Measurements from ENCODE around the gene SLC28A2.

Gene SLC28A2

DNA sequence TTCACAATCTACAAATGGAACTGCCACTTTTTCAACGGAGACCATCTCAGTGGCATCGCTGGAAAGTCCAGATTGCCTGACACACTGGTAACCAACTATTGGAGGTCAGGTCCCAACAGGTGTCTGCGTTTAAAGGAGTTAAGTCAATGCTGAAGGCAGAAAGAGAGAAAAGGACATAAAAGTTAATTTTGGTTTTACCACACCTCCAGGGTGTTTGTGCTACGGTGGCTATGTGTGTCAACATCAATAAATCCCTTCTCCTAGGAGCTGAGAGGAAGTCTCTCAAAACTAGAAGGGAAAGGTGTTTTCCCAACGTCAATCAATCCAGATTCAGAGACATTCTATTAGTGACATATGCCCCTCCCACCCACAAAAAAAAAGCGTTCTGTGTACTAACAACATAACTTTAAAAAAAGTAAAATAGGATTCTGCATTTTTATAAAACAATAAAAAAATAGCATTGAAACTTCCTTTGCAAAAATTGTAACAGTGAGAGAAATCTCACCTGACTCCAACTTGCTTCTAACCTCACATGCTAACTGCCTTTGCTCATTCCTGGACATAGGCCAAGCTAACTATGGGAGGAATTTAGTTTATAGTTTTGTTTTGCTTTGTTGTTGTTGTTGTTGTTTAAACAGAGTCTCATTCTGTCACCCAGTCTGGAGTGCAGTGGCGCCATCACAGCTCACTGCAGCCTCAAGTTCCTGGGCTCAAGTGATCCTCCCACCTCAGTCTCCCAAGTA lies 67.6 kb downstream of the SLC28A2 start:
- Histone ChIP-seq H2AFZ (ENCODE audit: low read depth, low read length) (no peak overlapping the region), H3K4me1 (ENCODE audit: insufficient read depth, low read length) (no peaks in the 10 kb centered on the region)

GRCh38 chr15:45320581-45321205 lies 68.7 kb downstream of the SLC28A2 start:
- Histone ChIP-seq H3K4me3 (ENCODE audit: low read length) (no peak overlapping the region), H3K9me3 (ENCODE audit: low read length) (no peaks in the 10 kb centered on the region), H3K36me3 (ENCODE audit: insufficient read depth, low read length) (no peaks in the 10 kb centered on the region), H3K4me1 (ENCODE audit: insufficient read depth, low read length) (peaks cover 5% of the 10 kb centered on the region), H2AFZ (ENCODE audit: low read depth, low read length) (no peak overlapping the region), H3K27me3 (ENCODE audit: insufficient read depth, low read length) (no peaks in the 10 kb centered on the region)

More for the DNA sequence above, 67.6 kb downstream of the SLC28A2 start:
- H3K27me3 ChIP-seq (ENCODE audit: insufficient read depth, low read length): no peaks in the 10 kb centered on the region
- H3K36me3 ChIP-seq (ENCODE audit: insufficient read depth, low read length): no peaks in the 10 kb centered on the region
- H3K4me3 ChIP-seq (ENCODE audit: low read length): no peak overlapping the region
- no peaks in the 10 kb centered on the region for H3K9me3 ChIP-seq (ENCODE audit: low read length)

- H3K36me3 ChIP-seq (ENCODE audit: insufficient read depth, low read length): no peaks in the 10 kb centered on the region
- H3K4me1 ChIP-seq (ENCODE audit: insufficient read depth, low read length): peaks cover 36% of the 10 kb centered on the region
- peak overlapping the region; percentile 14 for H3K4me3 ChIP-seq (ENCODE audit: low read length)
- peak overlapping the region; percentile 27 for H2AFZ ChIP-seq (ENCODE audit: low read depth, low read length)
- peaks cover 2% of the 10 kb centered on the region for H3K9me3 ChIP-seq (ENCODE audit: low read length)
- H3K27me3 ChIP-seq (ENCODE audit: insufficient read depth, low read length): no peaks in the 10 kb centered on the region
Observed at GRCh38 chr15:45326280-45326679, 74.2 kb downstream of the SLC28A2 start.

- H2AFZ ChIP-seq (ENCODE audit: low read depth, low read length): peak overlapping the region; percentile 27
- H3K4me1 ChIP-seq (ENCODE audit: insufficient read depth, low read length): peaks cover 36% of the 10 kb centered on the region
- no peaks in the 10 kb centered on the region for H3K36me3 ChIP-seq (ENCODE audit: insufficient read depth, low read length)
- H3K27me3 ChIP-seq (ENCODE audit: insufficient read depth, low read length): no peaks in the 10 kb centered on the region
- H3K9me3 ChIP-seq (ENCODE audit: low read length): peaks cover 4% of the 10 kb centered on the region
- H3K4me3 ChIP-seq (ENCODE audit: low read length): peak overlapping the region; percentile 14
Observed at GRCh38 chr15:45326741-45327140, 74.7 kb downstream of the SLC28A2 start.

All from neuron (in vitro differentiated cells).